ENCODE results near the gene PARP6.

DNA sequence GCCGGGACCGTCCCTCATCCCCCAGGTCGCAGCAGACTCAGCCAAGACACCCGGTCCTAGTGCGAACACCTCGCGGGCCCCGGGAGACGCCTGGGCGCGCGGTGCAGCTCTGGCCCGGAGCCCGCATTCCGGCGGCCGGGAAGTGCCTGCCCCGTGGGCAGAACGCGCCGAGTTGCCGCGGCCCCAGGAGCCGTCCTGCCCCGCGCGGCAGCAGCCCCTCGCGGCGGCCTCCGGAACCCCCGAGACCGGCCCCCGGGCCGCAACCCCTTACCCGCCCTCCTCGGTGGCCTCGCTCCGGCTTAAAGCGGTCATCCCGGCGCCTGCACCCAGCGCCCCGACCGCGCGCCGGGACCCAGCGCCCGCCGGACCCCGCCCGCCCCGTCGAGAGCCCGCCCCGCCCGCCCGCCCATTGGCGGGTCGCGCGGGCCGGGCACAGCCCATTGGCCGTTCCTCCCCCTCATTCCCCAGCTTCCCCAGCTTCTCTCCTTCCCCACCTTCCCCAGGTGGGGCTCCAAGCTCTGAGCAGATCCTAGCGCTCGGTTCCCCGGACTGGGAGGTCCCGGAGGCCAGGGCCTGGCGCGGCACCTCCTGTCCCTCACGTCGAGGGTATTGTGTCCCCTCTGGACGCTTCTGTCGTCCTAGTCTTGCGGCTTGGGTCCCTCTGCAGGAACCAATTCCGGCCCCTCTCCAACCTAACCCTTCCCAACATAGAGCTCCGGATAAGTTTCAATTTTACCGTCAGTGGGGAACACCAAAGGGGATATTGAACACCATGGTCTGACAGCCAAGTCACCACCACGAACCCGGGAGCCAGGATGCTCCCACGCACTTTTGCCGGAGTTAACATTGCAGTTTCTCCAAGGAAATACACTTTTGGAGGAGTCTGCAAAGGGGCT is 74.6 kb downstream of the PARP6 start, which contains the start of gene GRAMD2A:
- no peak for TF ChIP-seq POLR2A (IDR thresholded peaks at IDR 0.05)
- TF ChIP-seq, protein P1, sequence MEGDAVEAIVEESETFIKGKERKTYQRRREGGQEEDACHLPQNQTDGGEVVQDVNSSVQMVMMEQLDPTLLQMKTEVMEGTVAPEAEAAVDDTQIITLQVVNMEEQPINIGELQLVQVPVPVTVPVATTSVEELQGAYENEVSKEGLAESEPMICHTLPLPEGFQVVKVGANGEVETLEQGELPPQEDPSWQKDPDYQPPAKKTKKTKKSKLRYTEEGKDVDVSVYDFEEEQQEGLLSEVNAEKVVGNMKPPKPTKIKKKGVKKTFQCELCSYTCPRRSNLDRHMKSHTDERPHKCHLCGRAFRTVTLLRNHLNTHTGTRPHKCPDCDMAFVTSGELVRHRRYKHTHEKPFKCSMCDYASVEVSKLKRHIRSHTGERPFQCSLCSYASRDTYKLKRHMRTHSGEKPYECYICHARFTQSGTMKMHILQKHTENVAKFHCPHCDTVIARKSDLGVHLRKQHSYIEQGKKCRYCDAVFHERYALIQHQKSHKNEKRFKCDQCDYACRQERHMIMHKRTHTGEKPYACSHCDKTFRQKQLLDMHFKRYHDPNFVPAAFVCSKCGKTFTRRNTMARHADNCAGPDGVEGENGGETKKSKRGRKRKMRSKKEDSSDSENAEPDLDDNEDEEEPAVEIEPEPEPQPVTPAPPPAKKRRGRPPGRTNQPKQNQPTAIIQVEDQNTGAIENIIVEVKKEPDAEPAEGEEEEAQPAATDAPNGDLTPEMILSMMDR (IDR thresholded peaks at IDR 0.05) = no peak

All from ovary (tissue), 3 donors.